GM13977 (cell line): ENCODE results near the gene DNAJB8.

Source experiments
- DNase-seq: peaks from one replicate; pipeline ENCODE4 v3.0.0; 2012; ENCODE audit warnings: low spot score
- in situ Hi-C: fragments of 300-500 bp; cut with MboI; formaldehyde crosslinking; loops from one replicate; pipeline ENCODE4 v1.12.0; 2022; ENCODE audit warnings: low sequenced_read_pairs, low pct_unique_long_range_greater_than_20kb, mixed read lengths, inconsistent platforms; ENCODE audit not compliant: unreplicated experiment
- TF ChIP-seq, protein P1 (sequence below): IDR thresholded peaks from 2 replicates; pipeline ENCODE4 v1.5.1; 2012; ENCODE audit warnings: mild to moderate bottlenecking, control low read depth; ENCODE audit not compliant: insufficient read depth; ENCODE audit errors: extremely low read depth, missing control alignments

The DNAJB8 gene

DNA sequence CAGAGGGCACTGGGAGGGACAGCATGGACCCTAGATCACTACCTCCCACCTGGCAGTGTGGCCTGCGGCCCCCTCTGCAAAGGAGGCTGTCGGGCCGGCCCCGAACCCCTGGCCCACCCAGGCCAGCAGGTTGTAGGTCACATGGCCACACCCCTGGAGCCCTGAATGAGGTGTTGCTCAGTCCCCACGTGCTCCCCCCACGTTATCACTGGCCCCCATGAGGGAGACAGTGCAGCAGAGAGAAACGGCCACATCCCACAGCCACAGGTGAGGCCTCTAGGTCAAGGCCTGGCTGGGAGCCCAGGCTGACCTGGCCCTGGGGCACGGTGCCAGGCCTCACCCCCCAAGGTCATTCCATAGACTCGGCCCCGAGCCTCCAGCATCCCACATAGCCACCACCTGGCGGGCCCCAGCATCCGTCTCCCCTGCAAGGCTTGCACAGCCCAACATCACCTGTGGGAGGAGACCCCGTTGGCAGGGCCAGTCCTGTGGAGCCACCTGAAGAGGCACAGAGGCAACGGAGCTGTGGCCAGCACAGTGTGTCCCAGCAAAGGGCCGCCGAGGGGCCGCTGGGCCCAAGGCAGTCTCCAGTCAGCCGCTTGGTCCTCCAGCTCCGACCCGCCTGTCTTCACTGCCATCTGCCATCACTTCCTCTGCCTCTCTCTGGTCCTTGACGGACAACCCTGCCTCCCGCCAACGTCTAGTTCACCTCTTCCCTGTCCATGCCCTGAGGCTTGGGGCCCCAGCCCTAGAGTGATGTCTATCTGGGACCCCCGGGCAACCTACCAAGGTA, 53.1 kb downstream of the DNAJB8 start:
- DNase-seq = no peak
- in situ Hi-C loops = no loop called here
- TF ChIP-seq, protein P1, sequence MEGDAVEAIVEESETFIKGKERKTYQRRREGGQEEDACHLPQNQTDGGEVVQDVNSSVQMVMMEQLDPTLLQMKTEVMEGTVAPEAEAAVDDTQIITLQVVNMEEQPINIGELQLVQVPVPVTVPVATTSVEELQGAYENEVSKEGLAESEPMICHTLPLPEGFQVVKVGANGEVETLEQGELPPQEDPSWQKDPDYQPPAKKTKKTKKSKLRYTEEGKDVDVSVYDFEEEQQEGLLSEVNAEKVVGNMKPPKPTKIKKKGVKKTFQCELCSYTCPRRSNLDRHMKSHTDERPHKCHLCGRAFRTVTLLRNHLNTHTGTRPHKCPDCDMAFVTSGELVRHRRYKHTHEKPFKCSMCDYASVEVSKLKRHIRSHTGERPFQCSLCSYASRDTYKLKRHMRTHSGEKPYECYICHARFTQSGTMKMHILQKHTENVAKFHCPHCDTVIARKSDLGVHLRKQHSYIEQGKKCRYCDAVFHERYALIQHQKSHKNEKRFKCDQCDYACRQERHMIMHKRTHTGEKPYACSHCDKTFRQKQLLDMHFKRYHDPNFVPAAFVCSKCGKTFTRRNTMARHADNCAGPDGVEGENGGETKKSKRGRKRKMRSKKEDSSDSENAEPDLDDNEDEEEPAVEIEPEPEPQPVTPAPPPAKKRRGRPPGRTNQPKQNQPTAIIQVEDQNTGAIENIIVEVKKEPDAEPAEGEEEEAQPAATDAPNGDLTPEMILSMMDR = no peak

DNA sequence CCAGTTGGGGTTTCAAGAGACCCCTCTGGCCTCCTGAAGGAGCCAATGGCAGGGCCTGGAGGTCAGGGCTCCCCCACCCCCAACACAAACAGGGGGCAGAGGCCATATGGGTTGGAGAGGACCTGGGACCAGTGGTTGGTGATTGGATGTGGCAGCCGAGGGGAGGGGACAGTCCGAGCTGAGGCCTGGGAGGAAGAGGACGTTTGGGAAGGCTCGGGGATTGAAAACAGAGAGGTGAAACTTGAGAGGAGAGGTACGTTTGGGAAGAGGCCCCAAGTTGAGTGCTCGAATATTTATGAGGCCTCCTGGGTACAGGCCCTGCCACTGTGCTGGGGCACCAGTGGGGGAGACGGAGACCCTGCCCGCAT, 53.7 kb downstream of the DNAJB8 start:
- DNase-seq = no peak
- in situ Hi-C loops = no loop called here
- TF ChIP-seq, protein P1 = no peak
